ENCODE measurements around the gene ARHGAP24. TPM values are rescaled to one million over a fixed set of nuclear protein-coding genes. Genes with fewer than 3 reads are reported as not detected.
"Not testable (repeated sequence)": the region's sequence is repeated elsewhere in the genome, so short reads cannot be mapped to it uniquely, and the experiment has no call there.

Gene ARHGAP24
- total RNA-seq, 2 donors from 2014 or later, result 1.0 TPM; not detected in 1

- DNase-seq (ENCODE audit: low spot score) (no peak), ATAC-seq (no peak)
- Mint-ChIP-seq H3K27ac (no peak overlapping the region), H3K4me1 (ENCODE audit: low read depth in 2 of 2) (no peaks in the 10 kb centered on the region), H3K27me3 (no peaks in the 10 kb centered on the region), H3K4me3 (no peak overlapping the region), H3K36me3 (no peaks in the 10 kb centered on the region), H3K9me3 (peaks cover 10% of the 10 kb centered on the region)
Observed at GRCh38 chr4:85828027-85828890, 353.3 kb downstream of the ARHGAP24 start.

DNA sequence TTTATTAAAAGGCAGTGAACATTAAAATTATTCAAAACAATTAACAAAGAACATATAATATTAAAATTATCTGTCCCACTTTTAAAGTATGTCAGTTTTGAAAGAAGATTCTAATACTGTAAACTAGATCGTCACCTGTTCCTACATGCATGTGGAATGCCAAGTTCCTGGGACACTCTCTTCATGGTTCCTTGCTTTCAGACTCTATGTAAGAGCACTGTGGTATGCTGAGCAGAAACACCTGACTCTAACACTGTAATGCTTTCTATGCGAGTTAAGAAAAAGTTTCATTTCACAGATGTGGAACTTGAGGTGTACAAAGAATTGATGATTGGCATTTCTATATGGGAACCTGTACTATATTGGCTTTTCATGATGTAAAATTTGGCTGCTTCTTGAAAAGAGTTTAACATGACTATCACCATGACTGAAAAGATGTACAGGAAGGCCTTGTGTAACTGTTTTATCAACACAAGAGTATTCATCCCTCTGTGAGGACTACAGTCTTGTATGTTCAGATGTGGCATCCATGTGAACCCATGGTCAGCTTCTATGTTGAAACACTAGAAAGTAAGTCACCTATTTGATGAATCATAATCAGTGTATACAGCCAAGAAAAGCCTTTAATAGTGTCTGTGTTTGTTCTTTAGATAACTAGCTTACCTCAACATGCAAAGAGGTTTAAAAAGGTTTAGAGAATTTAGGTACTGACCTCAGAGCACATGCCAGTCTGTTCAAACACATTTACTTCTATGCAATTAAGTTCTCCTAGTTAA, 354.5 kb downstream of the ARHGAP24 start:
- no peak overlapping the region for H3K27ac Mint-ChIP-seq
- no peaks in the 10 kb centered on the region for H3K36me3 Mint-ChIP-seq
- no peaks in the 10 kb centered on the region for H3K27me3 Mint-ChIP-seq
- no peak for DNase-seq (ENCODE audit: low spot score)
- no peak overlapping the region for H3K4me3 Mint-ChIP-seq
- no peaks in the 10 kb centered on the region for H3K4me1 Mint-ChIP-seq (ENCODE audit: low read depth in 2 of 2)
- H3K9me3 Mint-ChIP-seq, result peaks cover 12% of the 10 kb centered on the region
- no peak for ATAC-seq

DNA sequence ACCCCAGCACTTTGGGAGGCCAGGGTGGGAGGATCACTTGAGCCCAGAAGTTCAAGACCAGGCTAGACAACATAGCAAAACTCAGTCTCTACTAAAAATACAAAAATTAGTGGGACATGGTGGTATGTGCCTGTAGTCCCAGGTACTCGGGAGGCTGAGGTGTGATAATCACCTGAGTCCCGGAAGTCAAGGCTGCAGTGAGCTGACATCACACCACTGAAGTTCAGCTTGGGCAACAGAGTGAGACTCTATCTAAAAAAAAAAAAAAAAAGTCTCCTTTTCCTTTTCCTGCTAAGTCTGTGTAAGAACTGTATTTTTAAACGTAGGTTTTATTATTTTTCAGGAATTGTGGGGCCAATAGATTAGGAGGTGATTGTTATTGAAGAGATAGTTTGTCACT, 356.7 kb downstream of the ARHGAP24 start:
- no peaks in the 10 kb centered on the region for H3K4me1 Mint-ChIP-seq (ENCODE audit: low read depth in 2 of 2)
- H3K36me3 Mint-ChIP-seq, result no peaks in the 10 kb centered on the region
- H3K27me3 Mint-ChIP-seq, result no peaks in the 10 kb centered on the region
- DNase-seq (ENCODE audit: low spot score) (no peak), ATAC-seq (no peak)
- no peak overlapping the region for H3K27ac Mint-ChIP-seq
- H3K9me3 Mint-ChIP-seq, result peaks cover 12% of the 10 kb centered on the region
- H3K4me3 Mint-ChIP-seq, result no peak overlapping the region

- Mint-ChIP-seq H3K36me3 (no peaks in the 10 kb centered on the region), H3K9me3 (peaks cover 10% of the 10 kb centered on the region)
Observed at GRCh38 chr4:85833302-85833701, 358.4 kb downstream of the ARHGAP24 start.

GRCh38 chr4:85834934-85835333, 360.0 kb downstream of the ARHGAP24 start:
- ATAC-seq (no peak), DNase-seq (ENCODE audit: low spot score) (no peak)
- Mint-ChIP-seq H3K27ac (no peak overlapping the region), H3K4me1 (ENCODE audit: low read depth in 2 of 2) (no peaks in the 10 kb centered on the region), H3K4me3 (no peak overlapping the region), H3K27me3 (no peaks in the 10 kb centered on the region), H3K36me3 (no peaks in the 10 kb centered on the region), H3K9me3 (peaks cover 13% of the 10 kb centered on the region)

More at GRCh38 chr4:85833302-85833701, 358.4 kb downstream of the ARHGAP24 start:
- ATAC-seq, result no peak
- no peaks in the 10 kb centered on the region for H3K4me1 Mint-ChIP-seq (ENCODE audit: low read depth in 2 of 2)
- no peak overlapping the region for H3K4me3 Mint-ChIP-seq
- H3K27ac Mint-ChIP-seq, result no peak overlapping the region
- no peaks in the 10 kb centered on the region for H3K27me3 Mint-ChIP-seq
- no peak for DNase-seq (ENCODE audit: low spot score)

DNA sequence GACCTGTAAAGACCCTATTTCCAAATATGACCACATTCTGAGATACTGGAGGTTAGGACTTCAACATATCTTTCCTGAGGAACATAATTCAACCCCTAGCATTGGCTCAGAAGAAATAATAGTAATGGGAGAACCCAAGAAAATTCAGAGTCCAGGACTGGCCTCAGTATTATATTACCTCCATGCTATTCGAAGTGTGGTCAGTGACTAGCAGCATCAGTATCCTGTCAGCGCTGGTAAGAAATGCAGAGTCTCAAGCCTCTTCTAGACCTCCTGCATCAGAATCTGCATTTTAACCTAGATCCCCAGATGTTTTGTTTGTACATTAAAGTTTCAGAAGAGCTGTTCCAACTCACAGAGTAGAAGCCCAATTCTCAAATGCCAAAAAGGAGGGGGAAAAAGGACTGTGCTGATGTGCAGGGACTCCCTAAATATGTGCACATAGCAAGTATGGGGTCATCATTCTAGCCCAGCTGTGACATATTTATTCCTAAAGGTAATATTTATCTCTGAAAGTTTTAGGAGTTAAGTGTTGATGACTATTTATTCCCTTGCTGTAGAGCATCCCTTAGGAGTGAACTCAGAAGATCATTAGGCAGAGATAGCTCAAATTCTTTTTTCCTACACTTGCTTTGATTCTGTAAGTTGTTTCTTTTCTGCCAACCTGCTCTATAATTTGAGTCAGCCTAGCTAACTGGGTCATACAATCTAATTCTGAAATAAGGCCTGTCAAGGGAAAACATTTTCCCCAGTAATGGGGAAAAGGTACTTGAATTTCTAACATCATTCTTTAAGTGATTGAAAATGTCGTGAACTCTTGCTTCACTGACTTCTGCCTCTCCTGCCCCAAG, 361.9 kb downstream of the ARHGAP24 start:
- Mint-ChIP-seq H3K4me3 (no peak overlapping the region), H3K4me1 (ENCODE audit: low read depth in 2 of 2) (no peaks in the 10 kb centered on the region), H3K27ac (no peak overlapping the region), H3K36me3 (no peaks in the 10 kb centered on the region), H3K9me3 (peaks cover 12% of the 10 kb centered on the region), H3K27me3 (no peaks in the 10 kb centered on the region)
- ATAC-seq (no peak), DNase-seq (ENCODE audit: low spot score) (no peak)

GRCh38 chr4:85837439-85837733, 362.4 kb downstream of the ARHGAP24 start:
- H3K27me3 Mint-ChIP-seq, result no peaks in the 10 kb centered on the region
- ATAC-seq (no peak), DNase-seq (ENCODE audit: low spot score) (no peak)
- H3K9me3 Mint-ChIP-seq, result peaks cover 6% of the 10 kb centered on the region
- no peak overlapping the region for H3K4me3 Mint-ChIP-seq
- H3K27ac Mint-ChIP-seq, result no peak overlapping the region
- no peaks in the 10 kb centered on the region for H3K36me3 Mint-ChIP-seq
- H3K4me1 Mint-ChIP-seq (ENCODE audit: low read depth in 2 of 2), result no peaks in the 10 kb centered on the region

DNA sequence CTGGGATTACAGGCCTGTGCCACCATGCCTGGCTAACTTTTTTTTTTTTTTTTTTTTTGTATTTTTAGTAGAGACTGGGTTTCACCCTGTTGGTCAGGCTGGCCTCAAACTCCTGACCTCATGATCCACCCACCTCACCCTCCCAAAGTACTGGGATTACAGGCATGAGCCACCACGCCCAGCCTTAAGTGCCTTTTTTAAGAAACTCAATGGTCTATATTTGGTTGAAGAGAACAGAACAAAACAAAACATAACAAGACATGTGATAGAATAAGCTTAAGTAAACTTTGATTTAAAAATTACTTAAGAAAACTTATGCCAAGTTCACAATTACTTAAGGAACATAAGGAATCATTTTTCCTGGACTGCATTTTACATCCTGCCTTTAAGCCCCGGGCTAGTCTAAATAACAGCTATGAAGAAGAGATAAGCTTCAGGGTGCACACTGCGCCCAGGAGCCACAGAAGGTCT, 365.1 kb downstream of the ARHGAP24 start:
- ATAC-seq; H3K4me3 Mint-ChIP-seq; H3K27me3 Mint-ChIP-seq; H3K4me1 Mint-ChIP-seq (ENCODE audit: low read depth in 2 of 2); H3K36me3 Mint-ChIP-seq; H3K27ac Mint-ChIP-seq; DNase-seq (ENCODE audit: low spot score); H3K9me3 Mint-ChIP-seq: not testable (repeated sequence)

DNA sequence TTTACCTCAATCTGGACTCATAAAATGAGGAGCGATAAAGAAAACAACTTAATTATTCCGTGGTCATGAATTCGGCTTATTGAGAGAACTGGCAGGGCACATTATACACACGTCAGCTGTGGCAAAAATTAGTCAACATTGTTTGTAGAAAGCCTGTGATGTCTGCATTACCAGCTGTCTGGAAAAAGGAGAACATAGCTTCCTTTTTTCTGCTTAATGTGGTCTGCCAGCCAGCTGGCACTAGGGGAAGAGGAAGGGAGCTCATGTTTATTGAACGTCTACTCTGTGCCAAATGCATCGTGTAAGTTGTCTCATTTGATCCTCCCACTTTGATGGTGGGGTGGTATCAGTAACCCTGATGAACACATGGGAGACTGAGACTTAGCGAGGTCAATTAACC, 367.6 kb downstream of the ARHGAP24 start:
- ATAC-seq (no peak), DNase-seq (ENCODE audit: low spot score) (no peak)
- Mint-ChIP-seq H3K27ac (no peak overlapping the region), H3K36me3 (no peaks in the 10 kb centered on the region), H3K4me3 (no peak overlapping the region), H3K4me1 (ENCODE audit: low read depth in 2 of 2) (no peaks in the 10 kb centered on the region), H3K9me3 (peaks cover 3% of the 10 kb centered on the region), H3K27me3 (no peaks in the 10 kb centered on the region)

- not testable (repeated sequence) for ATAC-seq; H3K9me3 Mint-ChIP-seq; DNase-seq (ENCODE audit: low spot score); H3K27ac Mint-ChIP-seq; H3K4me3 Mint-ChIP-seq; H3K4me1 Mint-ChIP-seq (ENCODE audit: low read depth in 2 of 2); H3K27me3 Mint-ChIP-seq
- peaks cover 12% of the 10 kb centered on the region for H3K36me3 Mint-ChIP-seq
Observed at GRCh38 chr4:85853740-85854139, 378.8 kb downstream of the ARHGAP24 start.

DNA sequence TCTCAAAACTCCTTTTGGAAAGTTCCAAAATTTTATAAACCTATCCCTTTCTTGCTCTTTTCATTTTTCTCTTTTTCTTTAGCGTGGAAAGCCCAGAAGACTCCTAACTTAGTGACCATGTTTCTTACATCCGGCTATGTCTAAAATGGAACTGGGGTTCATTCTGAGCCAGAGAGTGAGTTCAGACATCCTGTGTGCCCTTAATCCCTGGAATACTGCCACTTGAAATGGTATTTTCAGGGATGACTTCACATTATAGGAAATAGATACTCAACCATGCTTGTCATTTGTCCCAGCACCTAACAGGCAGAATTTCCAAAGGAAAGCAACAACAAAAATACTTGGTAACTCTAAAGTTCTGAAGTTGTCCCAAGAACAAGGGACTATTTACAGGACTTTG, 379.6 kb downstream of the ARHGAP24 start:
- Mint-ChIP-seq H3K4me1 (ENCODE audit: low read depth in 2 of 2) (no peaks in the 10 kb centered on the region), H3K9me3 (peaks cover 8% of the 10 kb centered on the region), H3K27me3 (no peaks in the 10 kb centered on the region), H3K4me3 (no peak overlapping the region), H3K27ac (no peak overlapping the region), H3K36me3 (peaks cover 12% of the 10 kb centered on the region)
- ATAC-seq (no peak), DNase-seq (ENCODE audit: low spot score) (no peak)

GRCh38 chr4:85860066-85860740, 385.3 kb downstream of the ARHGAP24 start:
- Mint-ChIP-seq H3K4me3 (no peak overlapping the region), H3K27ac (no peak overlapping the region), H3K36me3 (no peaks in the 10 kb centered on the region), H3K4me1 (ENCODE audit: low read depth in 2 of 2) (no peaks in the 10 kb centered on the region), H3K27me3 (no peaks in the 10 kb centered on the region), H3K9me3 (peaks cover 4% of the 10 kb centered on the region)
- DNase-seq (ENCODE audit: low spot score) (no peak), ATAC-seq (no peak)

GRCh38 chr4:85861064-85861765, 386.3 kb downstream of the ARHGAP24 start:
- H3K27ac Mint-ChIP-seq, result no peak overlapping the region
- DNase-seq (ENCODE audit: low spot score) (no peak), ATAC-seq (no peak)
- no peaks in the 10 kb centered on the region for H3K4me1 Mint-ChIP-seq (ENCODE audit: low read depth in 2 of 2)
- H3K36me3 Mint-ChIP-seq, result no peaks in the 10 kb centered on the region
- H3K4me3 Mint-ChIP-seq, result no peak overlapping the region
- H3K27me3 Mint-ChIP-seq, result no peaks in the 10 kb centered on the region
- peaks cover 4% of the 10 kb centered on the region for H3K9me3 Mint-ChIP-seq
